ENCODE data around the gene UGGT2. TPM values are rescaled to one million over a fixed set of nuclear protein-coding genes. Genes with fewer than 3 reads are reported as not detected.
"Not testable (repeated sequence)": the region's sequence is repeated elsewhere in the genome, so short reads cannot be mapped to it uniquely, and the experiment has no call there.

Gene UGGT2
- total RNA-seq, 1 donor from 2014 or later: 44.9 TPM

DNA sequence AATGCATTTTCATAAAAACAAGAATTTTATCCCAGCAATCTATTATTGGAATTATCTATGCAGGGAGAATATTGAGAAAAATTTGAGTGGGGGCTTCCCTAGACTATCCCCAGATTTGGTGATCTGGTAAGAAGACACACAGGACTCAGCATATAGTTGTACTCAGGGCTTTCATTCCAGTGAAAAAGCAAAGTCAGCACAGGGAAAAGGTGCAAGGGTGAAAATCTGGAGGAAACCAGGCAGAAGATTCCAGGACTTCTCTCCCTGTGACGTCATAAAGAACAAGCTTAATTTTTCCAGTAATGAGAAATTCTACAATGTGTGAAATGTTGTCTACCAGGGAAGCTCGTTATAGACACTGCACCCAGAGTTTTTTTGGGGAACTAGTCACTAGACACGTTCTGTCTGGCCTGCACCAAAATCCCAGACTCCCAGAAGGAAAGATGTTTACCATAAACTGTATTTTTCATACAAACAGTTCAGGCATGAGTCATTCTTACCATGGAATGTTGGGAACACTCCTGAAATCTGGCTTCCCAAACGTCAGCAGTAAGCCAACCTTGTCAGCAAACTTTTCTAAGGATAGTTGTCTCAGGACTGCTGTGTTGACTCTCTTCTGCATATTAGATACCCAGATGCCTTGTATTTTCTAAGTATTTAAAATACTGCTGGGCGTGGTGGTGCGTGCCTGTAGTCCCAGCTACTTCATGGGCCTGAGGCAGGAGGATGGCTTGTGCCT, 268.9 kb downstream of the UGGT2 start:
- intact Hi-C loops (cut with DNase I): no loop called here
- no peak for DNase-seq (ENCODE audit: low spot score)
- ATAC-seq: peak; percentile 38

DNA sequence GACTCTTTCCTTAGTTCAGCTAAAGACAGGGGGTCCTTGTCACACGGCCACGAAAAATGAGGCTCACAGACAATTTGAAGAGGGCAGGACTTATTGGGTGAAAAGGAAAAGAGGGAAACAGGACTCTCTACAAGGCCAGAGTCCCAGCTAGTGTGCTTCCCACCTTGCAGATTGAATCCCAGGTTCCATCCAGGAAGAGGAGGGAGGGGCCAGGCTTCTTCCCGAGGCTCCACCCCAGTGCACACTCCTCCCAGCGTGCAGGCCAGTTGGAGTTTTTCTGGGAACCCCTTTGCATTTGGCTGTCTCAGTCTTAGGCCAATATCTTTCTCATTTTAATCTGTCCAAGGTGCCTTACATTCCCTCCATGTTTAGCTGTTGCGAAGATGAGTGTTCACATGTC, 269.5 kb downstream of the UGGT2 start:
- intact Hi-C loops (cut with DNase I): no loop called here
- no peak for DNase-seq (ENCODE audit: low spot score)
- ATAC-seq: no peak

DNA sequence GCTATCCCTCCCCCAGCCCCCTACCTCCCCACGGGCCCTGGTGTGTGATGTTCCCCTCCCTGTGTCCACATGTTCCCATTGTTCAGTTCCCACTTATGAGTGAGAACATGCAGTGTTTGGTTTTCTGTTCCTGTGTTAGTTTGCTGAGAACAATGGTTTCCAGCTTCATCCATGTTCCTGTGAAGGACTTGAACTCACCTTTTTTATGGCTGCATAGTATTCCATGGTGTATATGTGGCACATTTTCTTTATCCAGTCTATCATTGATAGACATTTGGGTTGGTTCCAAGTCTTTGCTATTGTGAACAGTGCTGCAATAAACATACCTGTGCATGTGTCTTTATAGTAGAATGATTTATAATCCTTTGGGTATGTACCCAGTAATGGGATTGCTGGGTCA, 271.3 kb downstream of the UGGT2 start:
- ATAC-seq; intact Hi-C loops (cut with DNase I); DNase-seq (ENCODE audit: low spot score): not testable (repeated sequence)

DNA sequence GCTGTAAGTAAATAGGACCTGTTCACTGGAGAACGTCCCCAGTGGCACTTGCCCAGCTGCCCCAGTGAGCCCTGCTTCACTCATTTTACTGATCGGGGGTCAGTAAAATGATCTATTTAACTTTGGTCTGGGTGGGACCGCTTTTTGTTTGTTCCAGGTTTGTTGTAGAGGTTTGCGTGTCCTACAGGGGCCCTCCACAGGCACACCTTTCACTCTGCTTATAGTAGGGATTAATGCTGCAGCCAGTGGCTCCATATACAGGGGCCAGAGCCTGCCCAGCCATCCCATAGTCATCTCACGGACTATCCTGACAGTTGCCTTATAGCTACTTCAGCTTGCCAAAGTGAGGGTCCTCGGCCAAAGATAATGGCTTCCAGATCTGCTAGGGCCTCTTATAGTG, 272.2 kb downstream of the UGGT2 start:
- ATAC-seq (no peak), DNase-seq (ENCODE audit: low spot score) (no peak)
- intact Hi-C loops (cut with DNase I): no loop called here

DNA sequence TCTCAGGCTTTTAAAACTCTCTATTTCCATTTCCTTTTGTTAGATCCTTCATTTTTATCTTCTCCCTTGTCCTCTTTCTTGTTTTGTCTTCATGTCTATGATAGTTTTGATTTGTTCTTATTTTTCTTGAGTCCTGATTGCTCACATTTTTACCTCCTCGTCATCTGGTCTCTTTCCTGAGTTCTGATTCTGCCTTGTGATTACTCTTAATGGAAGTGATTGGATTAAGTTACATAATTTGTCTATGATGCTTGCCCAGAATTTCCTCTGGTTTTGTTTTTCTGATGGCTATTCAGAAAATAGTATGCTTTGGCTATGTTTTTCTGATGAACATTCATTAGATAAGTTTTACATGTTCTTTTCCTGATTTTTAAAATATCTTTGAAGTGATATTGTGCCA, 273.7 kb downstream of the UGGT2 start:
- DNase-seq (ENCODE audit: low spot score): no peak
- no peak for ATAC-seq
- intact Hi-C loops (cut with DNase I): no loop called here

DNA sequence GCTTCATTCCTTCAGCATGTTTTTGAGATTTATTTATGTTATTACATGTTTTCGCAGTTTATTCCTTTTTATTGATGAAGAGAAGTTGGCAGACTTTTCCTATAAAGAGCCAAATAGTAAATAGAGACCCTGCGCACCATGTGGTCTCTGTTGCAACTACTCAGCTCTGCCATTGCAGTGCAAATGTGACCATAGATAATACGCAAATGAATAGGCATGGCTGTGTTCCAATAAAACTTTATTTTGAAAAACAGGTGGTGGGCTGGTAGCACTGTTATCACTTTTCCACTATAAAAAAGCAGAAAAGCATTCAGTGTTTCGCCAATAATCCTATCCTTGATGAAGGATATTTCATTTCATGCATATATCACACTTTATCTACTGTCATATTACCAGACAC, 281.3 kb downstream of the UGGT2 start:
- no peak for ATAC-seq
- DNase-seq (ENCODE audit: low spot score): no peak
- intact Hi-C loops (cut with DNase I): no loop called here

DNA sequence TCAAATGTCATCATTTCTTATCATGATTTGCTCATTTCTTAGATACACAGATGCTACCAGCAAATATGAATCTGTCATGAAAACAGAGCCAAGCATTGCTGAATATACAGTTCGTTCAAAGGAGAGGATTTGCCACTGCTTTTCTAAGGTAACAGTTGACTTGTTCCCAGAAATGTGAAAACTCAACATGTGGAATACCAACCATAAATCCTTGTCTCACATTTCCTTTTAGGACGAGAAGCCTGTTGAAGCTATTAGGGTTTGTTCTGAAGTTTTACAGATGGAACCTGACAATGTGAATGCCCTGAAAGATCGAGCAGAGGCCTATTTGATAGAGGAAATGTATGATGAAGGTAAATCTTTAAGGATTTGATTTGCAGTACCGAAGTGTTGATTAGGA, 289.6 kb downstream of the UGGT2 start:
- DNase-seq (ENCODE audit: low spot score) (no peak), ATAC-seq (no peak)
- intact Hi-C loops (cut with DNase I): no loop called here

DNA sequence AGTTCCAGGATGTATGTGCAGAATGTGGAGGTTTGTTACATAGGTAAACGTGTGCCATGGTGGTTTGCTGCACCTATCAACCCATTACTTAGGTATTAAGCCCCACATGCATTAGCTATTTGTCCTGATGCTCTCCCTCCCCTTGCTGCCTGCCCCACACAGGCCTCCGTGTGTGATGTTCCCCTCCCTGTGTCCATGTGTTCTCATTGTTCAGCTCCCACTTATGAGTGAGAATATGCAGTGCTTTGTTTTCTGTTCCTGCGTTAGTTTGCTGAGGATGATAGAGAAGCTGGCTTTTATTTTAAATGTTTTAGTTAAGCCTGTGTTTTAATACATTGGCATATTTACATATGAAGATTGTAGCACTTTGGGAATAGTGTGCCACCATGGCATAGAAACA, 290.6 kb downstream of the UGGT2 start:
- not testable (repeated sequence) for ATAC-seq; DNase-seq (ENCODE audit: low spot score)

DNA sequence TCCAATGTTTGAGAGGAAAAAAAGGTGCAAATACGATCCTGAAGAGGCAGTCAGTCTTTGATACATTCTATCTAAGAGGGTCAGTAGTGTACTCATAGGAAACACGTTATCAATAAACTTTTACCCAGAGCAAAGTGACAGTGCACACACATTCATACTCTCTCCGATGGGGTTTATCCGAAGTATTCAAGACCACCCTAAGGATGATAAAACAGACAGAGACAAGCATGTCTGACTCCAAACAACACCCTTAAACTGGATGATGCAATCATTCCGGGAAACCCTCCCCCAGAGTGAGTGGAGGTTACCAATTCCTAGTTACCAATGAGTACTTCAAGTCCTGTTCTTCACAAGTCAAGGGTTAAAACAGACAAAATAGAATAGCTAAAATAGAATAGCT, 297.1 kb downstream of the UGGT2 start:
- intact Hi-C loops (cut with DNase I): no loop called here
- ATAC-seq: no peak
- no peak for DNase-seq (ENCODE audit: low spot score)

More for the DNA sequence above, 290.6 kb downstream of the UGGT2 start:
- intact Hi-C loops (cut with DNase I): not testable (repeated sequence)

DNA sequence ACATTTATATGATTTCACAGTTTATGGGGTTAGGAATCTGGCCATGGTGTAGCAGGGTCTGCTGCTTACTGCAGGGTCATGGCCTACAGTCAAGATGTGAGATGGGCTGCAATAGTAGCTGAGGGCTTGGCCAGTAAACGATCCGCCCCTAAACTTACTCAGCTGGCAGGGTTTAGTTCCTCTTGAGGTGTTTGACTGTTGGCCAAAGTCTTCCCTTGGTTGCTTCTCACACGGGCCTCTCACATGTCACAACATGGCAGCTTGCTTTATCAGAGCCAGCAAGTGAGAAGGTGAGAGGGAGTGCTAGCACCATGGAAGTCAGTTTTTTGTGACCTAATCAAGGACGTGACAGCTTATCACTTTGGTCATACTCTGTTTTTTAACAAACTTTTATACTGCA, 299.1 kb downstream of the UGGT2 start:
- intact Hi-C loops (cut with DNase I): no loop called here
- DNase-seq (ENCODE audit: low spot score): no peak
- no peak for ATAC-seq

DNA sequence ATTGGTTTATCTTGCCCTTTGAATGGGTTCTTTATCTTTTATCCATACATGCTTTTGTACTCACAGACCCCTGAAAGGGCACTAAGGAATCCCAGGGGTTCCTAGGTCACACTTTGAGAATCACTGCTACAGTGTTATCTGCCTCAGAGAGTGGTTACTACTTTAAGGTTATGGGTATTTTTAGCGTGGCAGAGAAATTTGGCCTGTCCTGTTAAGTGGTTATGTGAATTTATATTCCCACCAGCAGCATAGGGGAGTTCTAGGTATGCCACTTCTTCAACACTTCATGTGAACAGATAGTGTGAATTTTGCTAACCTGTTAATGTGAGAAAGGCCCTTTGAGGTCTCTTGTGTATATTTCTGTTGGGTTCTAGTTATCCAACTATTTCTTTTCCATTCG, 300.5 kb downstream of the UGGT2 start:
- ATAC-seq: no peak
- no peak for DNase-seq (ENCODE audit: low spot score)
- intact Hi-C loops (cut with DNase I): no loop called here

Other genes with a start within 250 kb of the UGGT2 start
- gene HS6ST3, start 36.7 kb upstream of the UGGT2 start, total RNA-seq: 0.22 TPM